Measurements from ENCODE around the gene CCZ1.
A peak's percentile ranks its signal among the peaks of the same experiment; 100 is the strongest.
"Not testable (repeated sequence)": the region's sequence is repeated elsewhere in the genome, so short reads cannot be mapped to it uniquely, and the experiment has no call there.

Gene CCZ1

GRCh38 chr7:5870311-5870710, 28.2 kb upstream of the CCZ1 start (continued):
- no peak for TF ChIP-seq CREB5 (CRISPR knock-in tag; IDR thresholded peaks at IDR 0.05; ENCODE audit: low read depth)

GRCh38 chr7:5872326-5872725, 26.2 kb upstream of the CCZ1 start:
- TF ChIP-seq CSDC2 (CRISPR knock-in tag; IDR thresholded peaks at IDR 0.05) (no peak), ARNTL (CRISPR knock-in tag; IDR thresholded peaks at IDR 0.05; ENCODE audit: borderline replicate concordance, low read depth) (no peak), RARB (CRISPR knock-in tag; IDR thresholded peaks at IDR 0.05) (no peak), GLIS3 (CRISPR knock-in tag; IDR thresholded peaks at IDR 0.05) (no peak), TCF4 (CRISPR knock-in tag; IDR thresholded peaks at IDR 0.05; ENCODE audit: borderline replicate concordance) (no peak), BACH2 (CRISPR knock-in tag; IDR thresholded peaks at IDR 0.05; ENCODE audit: borderline replicate concordance) (no peak), CREB5 (CRISPR knock-in tag; IDR thresholded peaks at IDR 0.05; ENCODE audit: low read depth) (no peak), SNAI2 (CRISPR knock-in tag; IDR thresholded peaks at IDR 0.05) (no peak), TOX (CRISPR knock-in tag; IDR thresholded peaks at IDR 0.05; ENCODE audit: borderline replicate concordance) (no peak), ZNF70 (CRISPR knock-in tag; IDR thresholded peaks at IDR 0.05) (no peak), TSHZ2 (CRISPR knock-in tag; IDR thresholded peaks at IDR 0.05) (no peak), ISL1 (CRISPR knock-in tag; IDR thresholded peaks at IDR 0.05) (no peak)
- no peak for ATAC-seq

- ATAC-seq: peak; percentile 65
Observed at GRCh38 chr7:5879591-5879990, 18.9 kb upstream of the CCZ1 start.

GRCh38 chr7:5880106-5880505, 18.4 kb upstream of the CCZ1 start:
- peak; percentile 26; the same call in 1 of the 3 replicates for ATAC-seq

GRCh38 chr7:5884431-5884830, 14.1 kb upstream of the CCZ1 start:
- ATAC-seq: not testable (repeated sequence)

- not testable (repeated sequence) for ATAC-seq
Observed at GRCh38 chr7:5888021-5888420, 10.5 kb upstream of the CCZ1 start.

- not testable (repeated sequence) for ATAC-seq
Observed at GRCh38 chr7:5890244-5890643, 8.3 kb upstream of the CCZ1 start.

GRCh38 chr7:5892498-5892897, 6.0 kb upstream of the CCZ1 start:
- no peak for ATAC-seq

GRCh38 chr7:5897369-5897919, 1.1 kb upstream of the CCZ1 start:
- ATAC-seq: peak; percentile 43

More at GRCh38 chr7:5892498-5892897, 6.0 kb upstream of the CCZ1 start:
- TF ChIP-seq POU6F1 (CRISPR knock-in tag; IDR thresholded peaks at IDR 0.05; ENCODE audit: borderline replicate concordance, low read depth) (no peak), TOX (CRISPR knock-in tag; IDR thresholded peaks at IDR 0.05; ENCODE audit: borderline replicate concordance) (no peak), RARB (CRISPR knock-in tag; IDR thresholded peaks at IDR 0.05) (no peak), SNAI2 (CRISPR knock-in tag; IDR thresholded peaks at IDR 0.05) (no peak), PATZ1 (CRISPR knock-in tag; IDR thresholded peaks at IDR 0.05; ENCODE audit: borderline replicate concordance) (no peak)

GRCh38 chr7:5903002-5903401, 4.5 kb downstream of the CCZ1 start:
- ATAC-seq: not testable (repeated sequence)

GRCh38 chr7:5904726-5905125, 6.2 kb downstream of the CCZ1 start:
- not testable (repeated sequence) for ATAC-seq

- not testable (repeated sequence) for ATAC-seq
Observed at GRCh38 chr7:5908835-5909234, 10.3 kb downstream of the CCZ1 start.
